NCI-H2227 (cell line): ENCODE data around the gene BMP8B.
A peak's percentile ranks its signal among the peaks of the same experiment; 100 is the strongest.
"Not testable (repeated sequence)": the region's sequence is repeated elsewhere in the genome, so short reads cannot be mapped to it uniquely, and the experiment has no call there.

Source experiments
- DNase-seq: peaks from one replicate; lab custom pipeline; 2025; ENCODE audit not compliant: unreplicated experiment; lab: John Stamatoyannopoulos, UW

BMP8B gene, protein sequence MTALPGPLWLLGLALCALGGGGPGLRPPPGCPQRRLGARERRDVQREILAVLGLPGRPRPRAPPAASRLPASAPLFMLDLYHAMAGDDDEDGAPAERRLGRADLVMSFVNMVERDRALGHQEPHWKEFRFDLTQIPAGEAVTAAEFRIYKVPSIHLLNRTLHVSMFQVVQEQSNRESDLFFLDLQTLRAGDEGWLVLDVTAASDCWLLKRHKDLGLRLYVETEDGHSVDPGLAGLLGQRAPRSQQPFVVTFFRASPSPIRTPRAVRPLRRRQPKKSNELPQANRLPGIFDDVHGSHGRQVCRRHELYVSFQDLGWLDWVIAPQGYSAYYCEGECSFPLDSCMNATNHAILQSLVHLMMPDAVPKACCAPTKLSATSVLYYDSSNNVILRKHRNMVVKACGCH

DNA sequence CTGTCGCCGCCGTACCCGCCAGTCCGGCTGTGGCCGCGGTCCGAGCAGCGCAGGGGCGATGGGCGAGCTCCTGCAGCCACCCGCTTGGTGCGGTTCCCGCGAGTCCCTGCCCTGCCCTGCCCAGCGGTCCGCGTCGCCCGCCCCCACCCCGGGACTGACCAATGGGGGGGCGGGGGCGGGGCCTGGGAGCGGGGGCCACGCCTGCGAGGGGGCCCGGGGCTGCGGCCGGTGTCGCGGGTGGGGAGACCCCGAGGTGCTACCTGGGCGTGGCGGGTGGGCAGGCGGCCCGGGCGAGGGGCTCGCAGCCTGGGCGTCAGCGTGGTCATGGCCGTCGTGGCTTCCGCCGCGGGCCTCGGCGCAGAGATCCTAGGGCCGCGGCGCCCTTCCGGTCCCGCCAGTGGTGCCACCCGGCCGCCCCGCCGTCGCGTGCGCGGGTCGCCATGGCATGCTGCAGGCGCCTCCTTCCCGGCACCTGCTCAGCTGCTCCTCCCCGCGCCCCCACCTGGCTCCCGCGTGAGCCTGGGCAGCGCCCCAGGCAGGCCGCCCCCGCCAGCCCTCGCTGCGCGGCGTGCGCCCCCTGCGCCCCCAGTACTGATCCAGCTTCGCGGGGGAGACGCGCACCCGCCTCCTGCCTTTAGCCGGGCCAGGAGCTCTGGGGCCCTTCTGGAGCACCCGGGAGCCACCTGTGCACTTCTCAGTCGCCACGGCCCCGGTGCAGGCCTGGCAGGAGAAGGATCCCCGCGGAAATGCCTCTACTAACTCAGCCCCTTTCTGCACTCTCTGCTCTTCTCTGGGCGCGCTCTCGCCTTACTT, at the start of gene BMP8B:
BMP8B (minus strand) TSS at position 108 of the 813 bp plus-strand sequence. CDS start 380 bp downstream, outside the sequence.
- peak; percentile 85 for DNase-seq

DNA sequence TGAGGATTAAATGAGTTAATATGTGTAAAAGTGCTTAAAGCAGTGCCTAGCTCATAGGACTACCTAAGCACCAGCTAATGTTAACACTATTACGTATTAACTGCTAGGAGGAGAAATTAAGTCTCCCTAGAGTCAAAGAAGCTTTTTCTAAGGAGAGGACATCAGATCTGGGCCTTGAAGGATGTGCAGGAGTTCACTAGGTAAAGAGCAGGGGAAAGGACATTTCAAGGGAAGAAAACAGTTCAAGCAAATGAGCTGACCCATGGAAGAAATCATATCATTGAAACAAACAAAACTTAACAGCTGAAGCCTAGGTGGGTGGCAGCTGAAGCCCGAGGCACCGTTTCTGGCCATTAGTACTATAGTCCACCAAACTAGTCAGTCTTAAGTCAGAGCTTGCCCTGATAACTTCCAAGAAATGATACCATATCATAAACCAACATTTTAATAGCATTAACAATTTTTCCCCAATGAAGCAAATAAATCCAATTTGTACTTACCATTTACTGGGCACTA, 48.0 kb upstream of the BMP8B start:
- no peak for DNase-seq

DNA sequence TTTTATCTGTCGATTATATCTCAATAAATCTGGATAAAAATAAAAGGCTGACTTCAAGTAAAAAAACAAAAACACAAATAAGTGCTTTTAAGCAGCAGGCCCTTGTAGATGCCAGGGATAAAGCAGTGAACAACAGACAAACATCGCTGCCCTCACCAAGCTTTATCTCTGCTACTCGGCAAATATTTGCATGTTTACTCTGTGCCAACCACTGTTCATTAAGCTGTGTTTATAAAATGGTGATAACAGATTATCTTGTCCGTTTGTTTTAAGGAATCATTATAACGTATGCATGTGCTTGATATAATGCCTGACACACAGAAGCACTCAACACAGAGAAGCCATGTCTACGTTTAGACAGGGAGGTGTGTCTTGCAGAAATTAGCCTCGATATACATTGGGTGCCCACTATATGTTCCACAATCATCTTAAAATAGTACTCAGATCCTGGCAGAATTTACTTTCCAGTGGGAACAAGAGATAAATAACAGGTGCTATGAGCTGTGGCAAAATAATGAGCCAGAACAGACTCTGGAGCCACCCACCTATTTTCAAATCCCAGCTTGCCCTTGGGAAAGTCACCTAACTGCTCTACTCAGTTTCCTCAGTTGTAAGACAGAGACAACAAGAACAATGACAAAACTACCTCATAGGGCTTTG, 47.4 kb upstream of the BMP8B start:
- DNase-seq = no peak

DNA sequence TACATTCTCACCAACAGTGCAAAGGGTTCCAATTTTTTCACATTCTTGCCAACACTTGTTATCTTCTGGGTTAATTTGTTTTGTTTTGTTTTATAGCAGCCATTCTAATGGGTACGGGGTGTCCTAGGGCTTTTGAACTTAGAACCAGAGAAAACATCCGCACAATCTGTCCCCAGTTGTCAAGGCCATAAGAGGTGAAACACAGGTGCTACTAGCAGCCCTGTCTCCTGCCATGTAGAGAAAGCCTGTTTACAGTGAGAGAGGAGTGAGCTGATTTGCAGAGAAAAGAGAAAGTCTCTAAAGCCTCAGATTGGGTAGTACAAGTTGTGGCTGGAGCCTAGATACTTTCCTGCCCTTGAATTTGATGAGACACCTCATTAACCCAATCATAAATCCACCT, 46.4 kb upstream of the BMP8B start:
- no peak for DNase-seq

DNA sequence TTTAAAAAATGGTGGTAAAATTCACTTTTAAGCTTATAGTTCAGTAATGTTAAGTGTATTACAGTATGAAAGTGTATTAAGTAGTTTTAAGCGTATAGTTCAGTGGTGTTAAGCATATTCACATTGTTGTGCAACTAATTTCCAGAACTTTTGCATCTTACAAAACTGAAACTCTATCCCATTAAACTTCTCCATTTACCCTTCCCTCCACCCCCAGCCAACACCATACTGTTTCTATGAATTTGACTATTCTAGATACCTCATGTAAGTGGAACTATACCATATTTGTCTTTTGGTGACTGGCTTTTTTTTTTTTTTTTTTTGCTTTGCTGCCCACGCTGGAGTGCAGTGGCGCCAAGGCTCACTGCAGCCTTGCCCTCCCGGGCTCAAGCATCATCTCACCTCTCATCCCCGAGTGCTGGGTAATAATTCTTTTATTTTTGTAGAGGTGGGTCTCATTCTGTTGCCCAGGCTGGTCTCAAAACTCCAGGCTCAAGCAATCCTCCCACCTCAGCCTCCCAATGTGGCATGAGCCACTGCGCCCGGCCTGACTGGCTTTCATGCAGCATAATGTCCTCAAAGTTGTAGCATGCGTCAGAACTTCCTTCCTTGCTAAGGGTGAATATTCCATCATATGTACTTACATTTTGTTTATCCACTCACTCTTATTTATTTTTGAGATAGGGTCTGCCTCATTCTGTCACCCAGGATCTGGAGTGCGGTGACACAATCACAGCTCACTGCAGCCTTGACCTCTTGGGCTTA, 45.1 kb upstream of the BMP8B start:
- DNase-seq = no peak

DNA sequence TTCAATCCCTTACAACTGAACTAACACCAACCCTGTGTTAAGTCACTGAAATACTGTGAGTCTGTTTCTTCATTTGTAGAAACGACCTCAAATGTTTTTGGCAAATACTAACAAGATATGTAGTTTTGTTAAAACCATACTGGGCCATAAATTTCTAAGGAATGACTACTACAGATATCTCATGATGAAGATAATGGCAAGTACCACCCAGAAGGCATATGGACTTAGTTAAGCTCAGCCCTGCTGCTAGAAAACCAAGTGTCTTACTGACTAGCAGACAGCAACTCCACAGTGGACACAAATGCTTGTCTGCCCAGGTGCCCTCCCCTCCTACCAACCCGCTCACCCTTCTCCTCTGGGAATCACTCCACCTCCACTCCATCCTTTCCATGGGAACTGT, 44.5 kb upstream of the BMP8B start:
- no peak for DNase-seq

DNA sequence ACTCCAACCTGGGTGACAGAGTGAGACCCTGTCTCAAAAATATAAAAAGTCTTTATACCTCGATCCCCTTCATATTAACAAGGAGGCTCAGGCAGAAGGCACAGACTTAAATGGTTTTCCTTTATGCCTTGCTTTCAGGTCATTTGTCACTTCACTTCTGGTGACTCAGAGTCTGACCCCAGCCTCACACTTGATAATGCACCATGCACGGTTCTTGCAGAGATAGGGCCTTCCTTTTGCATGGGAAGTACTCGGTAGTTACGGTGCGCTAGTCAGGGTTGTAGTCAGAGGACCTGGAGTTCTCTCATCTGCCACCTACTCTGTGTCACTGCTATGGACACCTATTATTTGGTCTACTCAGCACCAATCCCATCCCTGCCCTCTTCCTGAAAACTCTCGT, 43.6 kb upstream of the BMP8B start:
- DNase-seq = no peak

DNA sequence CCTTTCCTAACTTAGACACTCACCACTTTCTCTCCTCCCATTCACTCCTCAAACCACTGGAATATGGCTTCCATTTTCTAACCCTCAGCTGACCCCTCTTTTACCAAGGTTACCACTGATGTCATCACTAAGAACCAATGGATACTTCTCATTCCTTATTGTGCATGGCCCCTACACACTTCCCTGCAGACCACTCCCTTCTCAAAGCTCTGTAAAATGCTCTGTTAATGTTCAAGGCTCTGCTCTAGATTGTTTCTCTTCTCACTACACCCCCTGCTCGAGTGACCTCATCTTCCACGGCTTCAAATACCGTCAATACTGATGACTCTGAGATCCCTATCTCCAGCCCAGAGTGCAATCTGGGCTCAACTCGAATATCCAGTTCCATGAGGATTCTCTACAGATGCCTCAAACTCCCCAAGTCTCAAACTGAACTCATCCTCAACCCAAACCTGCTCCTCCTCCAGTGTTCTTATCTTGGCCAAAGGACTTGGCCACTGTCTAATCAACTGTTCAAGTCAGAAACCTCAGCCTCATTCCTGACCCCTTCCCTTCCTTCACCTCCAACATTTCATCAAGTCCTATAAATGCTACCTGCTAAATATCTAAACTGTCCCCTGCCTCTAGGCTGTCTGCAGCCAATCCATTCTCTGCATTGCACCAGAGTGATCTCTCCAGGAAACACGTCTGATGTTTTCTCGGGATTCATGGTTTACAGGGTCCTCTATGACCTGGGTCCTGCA, 41.3 kb upstream of the BMP8B start:
- DNase-seq = no peak

DNA sequence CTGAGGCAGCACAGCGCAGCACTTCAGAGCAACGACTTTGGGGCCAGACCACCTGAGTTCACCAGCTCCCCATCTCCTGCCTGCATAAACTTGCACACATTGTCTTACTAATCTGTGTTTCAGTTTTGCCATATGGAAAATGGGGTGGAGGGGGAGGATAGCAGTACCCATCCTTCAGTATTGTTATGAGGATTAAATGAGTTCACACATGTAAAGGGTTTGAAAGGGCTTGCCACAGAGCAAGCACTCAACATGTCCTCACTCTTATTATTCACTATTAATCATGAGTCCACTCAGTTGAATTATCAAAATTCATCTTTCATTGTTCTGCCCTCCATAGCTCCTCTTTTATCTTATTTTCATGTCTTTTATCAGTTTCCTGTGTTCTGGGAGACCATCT, 40.1 kb upstream of the BMP8B start:
- no peak for DNase-seq

DNA sequence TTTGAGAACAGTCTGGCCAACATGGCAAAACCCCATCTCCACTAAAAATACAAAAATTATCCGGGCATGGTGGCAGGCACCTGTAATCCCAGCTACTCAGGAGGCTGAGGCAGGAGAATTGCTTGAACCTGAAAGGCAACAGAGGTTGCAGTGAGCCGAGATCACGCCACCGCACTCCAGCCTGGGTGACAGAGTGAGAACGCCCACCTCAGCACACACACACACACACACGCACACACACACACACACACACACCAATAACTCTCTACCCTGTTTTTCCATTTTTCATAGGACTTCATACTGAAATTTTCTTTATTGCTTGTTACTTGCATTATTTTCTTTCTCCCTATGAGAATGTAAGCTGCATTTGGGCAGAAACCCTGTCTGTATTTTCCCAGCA, 39.6 kb upstream of the BMP8B start:
- DNase-seq = not testable (repeated sequence)

DNA sequence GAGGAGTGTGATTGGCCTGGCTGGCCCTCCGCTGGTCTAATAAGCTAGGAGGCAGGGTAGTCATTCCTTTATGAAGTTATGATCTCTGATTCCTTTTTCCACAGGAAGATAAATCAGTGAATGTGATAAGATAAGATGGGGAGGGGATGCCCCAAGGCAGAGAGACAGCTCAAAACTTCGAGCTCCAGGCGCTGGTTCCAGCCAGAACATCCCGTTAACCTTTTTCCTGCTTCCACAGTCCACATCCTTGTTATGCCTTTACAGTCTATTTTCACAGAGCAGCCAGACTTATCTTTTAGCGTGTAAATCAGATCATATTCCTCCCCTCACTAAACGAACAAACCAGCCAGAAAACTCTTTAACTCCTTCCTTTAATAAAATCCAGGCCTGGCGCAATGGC, 38.5 kb upstream of the BMP8B start:
- no peak for DNase-seq

DNA sequence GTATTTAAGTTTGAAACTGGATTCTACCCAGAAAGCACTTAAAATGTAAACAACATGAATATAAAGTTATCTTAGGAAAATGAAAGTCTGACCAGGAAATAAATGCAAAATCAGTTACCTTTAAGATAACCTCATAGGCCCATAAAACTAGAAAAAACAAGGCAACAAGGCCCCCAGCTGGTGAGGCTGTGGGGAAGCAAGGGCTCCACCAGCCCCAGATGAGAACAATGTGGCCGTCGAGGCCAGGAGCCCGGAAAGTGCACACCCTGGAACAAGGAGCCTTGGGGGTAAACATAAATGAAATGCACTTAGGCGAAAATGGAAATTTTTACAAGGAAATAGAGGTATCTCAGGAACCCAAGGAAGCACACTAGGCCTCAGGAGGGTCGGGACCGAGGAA, 37.9 kb upstream of the BMP8B start:
- no peak for DNase-seq

DNA sequence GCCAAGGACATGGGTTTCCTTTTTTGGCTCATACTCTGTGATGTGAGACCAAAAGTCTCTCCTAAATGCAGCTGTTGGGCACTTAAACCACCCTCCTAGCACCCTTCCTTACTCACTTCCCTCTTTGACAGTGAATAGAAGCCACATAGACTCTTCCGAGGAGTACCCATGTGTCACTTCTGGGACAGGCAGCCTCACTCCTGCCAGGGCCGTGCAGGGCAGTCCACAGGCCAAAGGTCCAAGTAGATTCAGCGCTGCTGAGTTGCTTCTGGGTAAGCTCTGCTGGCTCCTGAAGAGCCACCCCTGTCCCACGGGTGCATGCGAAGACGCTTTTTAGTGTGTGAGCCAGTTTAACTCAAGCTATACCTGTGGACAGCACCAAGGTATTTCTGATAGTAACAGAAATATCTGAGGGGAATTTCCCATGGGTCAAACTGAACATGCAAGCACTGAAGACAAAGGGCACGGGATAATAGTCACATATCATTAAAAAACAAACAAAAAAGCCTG, 36.8 kb upstream of the BMP8B start:
- DNase-seq = no peak

DNA sequence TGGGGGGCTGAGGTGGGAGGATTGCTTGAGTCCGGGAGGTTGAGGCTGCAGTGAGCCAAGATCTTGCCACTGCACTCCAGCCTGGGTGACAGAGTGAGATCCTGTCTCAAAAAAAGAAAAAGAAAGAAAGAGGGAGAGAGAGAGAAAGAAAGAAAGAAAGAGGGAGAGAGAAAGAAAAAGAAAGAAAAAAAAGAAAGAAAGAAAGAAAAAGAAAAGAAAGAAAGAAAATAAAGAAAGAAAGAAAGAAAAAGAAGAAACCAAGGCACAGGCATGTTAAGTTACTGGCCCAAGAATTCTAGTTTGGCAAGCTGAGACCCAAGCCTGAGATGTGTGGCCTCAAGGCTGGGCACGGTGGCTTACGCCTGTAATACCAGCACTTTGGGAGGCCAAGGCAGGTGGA, 34.8 kb upstream of the BMP8B start:
- DNase-seq = not testable (repeated sequence)

DNA sequence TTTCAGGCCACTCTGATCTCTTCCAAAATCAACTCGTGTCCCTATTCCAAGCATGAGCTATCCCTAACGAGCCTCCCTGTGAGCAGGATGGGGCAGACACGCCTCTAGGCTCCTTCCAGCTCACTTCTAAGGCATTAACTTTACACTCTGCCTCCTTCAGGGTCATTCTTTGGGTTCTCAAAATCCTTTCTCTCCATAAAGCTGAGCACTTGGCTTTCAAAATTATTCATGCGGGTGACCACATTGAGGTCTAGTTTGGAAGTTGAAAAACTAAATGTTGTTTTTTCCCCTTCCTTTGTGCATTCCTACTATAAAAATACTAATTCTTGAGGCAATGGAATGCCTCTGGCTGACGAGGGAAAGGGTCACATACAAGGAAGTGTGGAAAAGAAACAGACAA, 33.5 kb upstream of the BMP8B start:
- no peak for DNase-seq

DNA sequence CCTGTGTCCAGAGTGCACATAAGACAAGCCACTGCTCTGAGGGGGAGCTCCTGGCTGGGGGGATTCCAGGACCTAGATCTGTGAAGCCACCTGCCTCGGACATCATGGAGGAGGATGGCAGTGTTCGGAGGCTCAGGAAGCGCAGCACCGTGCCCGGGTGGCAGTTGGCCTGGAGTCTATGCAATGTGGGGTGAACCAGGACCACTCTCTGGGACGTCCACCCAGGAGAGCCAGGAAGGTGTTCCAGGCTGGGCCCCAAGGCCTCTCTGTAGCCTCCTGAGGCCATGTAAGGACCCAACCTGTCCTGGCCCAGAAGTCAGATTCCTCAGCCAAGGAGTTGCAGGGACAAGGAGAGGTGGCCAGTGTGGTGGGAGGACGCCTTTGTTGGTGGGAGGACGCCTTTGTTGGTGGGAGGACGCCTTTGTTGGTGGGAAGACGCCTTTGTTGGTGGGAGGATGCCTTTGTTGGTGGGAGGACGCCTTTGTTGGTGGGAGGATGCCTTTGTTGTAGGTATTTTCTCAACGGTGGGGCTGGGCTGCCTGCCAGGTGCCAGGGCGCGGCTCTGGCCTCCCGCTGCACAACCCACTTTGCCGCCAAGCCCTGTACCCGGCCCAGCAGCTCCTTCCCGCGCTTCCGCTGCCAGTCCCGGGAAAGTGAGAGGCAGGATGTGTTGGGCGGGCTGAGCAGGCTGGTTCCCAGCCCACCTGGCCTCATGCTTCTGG, 30.6 kb upstream of the BMP8B start:
- DNase-seq = no peak

DNA sequence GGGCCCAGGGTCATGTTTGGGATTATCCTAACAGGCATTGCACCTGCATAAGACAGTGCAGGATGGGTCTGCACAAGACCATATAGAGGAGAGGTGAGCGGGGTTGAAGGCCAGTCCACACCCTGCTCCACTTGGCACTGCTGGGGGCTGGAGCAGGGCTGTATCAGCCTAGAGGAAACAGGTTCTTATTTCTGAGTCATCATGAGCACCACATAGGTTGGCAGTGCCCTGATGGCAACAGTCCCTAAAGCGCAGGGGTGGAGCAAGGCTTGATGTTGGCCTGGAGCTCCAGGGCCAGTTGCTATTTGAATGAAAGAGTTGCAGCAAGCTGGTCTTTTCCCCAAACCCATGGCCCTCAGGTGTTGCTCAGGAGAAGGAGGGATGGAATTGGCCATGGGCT, 29.8 kb upstream of the BMP8B start:
- no peak for DNase-seq

DNA sequence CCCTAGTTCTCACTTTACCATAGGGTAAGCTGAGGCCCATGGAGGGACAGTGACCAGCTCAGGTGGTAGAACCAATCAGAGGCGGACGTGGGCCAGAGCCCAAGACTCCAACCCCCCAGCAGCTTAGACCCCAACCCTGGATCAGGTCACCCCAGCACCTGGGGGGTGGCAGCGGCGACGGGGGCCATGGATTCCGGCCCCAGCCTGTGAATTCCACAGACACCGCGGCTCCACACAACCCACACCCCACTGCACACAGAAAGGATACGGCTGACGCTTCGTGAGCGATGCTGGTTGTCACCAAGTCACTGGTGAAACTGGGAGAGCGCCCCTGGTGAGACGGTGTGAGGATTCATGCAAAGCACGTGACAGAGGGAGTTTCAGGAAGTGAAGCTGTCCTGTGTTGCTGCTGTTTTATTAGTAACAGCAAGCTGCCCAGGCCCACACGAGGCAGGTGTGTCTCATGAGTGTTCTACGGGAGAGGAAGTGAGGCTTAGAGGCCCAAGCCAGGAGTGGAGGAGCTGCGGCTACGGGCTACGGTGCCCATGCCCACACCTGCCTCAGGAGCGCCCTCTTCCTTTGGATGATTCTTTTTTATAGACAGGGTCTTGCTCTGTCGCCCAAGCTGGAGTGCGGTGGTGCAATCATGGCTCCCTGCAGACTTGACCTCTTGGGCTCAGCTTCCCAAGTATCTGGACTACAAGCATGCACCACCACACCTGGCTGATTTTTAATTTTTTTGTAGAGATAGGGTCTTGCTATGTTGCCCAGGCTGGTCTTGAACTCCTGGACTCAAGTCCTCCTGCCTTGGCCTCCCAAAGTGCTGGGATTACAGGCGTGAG, 28.6 kb upstream of the BMP8B start:
- DNase-seq = not testable (repeated sequence)
